Left renal pelvis (tissue), 4 donors: Measurements from ENCODE around the gene CTRL. TPM values are rescaled to one million over a fixed set of nuclear protein-coding genes. Genes with fewer than 3 reads are reported as not detected.
A peak's percentile ranks its signal among the peaks of the same experiment; 100 is the strongest.
"Not testable (repeated sequence)": the region's sequence is repeated elsewhere in the genome, so short reads cannot be mapped to it uniquely, and the experiment has no call there.

ENCODE experiments used
- DNase-seq, 4 donors: peaks; one replicate each; pipeline ENCODE4 v3.0.0-alpha.2; 2013; ENCODE audit warnings: low read depth in 4 of 4, low spot score in 3 of 4
- polyA plus RNA-seq, 4 donors: library from polyadenylated mRNA; unstranded; fragments of 120-200 nt; gene quantifications; one replicate each; pipeline ENCODE4 v1.2.1, GENCODE V29; 2013; ENCODE audit not compliant: insufficient read length in 4 of 4

The CTRL gene
- polyA plus RNA-seq, 4 donors = 2.4 to 9.4 (median 5.6) TPM

DNA sequence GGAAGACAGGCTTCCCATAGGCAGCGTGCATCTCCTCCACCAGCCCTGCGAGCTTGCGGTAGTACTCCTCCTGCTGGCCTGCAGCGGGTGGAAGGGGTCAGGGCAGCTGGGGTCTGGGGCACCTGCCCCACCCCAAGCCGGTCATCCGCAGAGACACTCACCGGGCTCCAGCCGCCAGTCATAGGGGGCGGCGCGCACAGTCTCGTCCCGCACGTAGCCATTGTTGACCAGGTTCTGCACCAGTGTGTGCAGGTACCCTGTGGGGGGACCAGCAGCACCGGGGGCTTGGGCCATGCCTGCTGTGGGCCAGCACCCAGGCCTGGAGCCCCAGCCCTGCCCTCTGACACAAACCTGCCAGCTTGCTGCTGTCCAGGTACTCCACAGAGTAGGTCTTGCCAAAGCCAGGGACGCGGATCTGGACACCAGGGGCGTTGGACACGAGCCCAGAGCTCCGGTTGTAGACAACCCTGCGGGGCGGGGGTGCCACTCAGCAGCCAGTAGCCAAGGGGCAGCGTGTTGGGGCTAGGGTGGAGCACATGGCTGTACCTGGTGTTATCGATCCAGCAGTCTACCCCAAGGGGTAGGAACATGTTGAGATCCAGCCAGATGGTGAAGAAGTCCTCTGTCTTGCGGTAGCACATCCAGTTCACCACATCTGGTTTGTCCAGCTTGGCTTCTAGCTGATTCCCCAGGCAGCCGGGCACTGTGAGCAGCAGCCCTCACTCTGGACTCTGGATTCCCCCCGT, 11.0 kb upstream of the CTRL start:
- DNase-seq = no peak

DNA sequence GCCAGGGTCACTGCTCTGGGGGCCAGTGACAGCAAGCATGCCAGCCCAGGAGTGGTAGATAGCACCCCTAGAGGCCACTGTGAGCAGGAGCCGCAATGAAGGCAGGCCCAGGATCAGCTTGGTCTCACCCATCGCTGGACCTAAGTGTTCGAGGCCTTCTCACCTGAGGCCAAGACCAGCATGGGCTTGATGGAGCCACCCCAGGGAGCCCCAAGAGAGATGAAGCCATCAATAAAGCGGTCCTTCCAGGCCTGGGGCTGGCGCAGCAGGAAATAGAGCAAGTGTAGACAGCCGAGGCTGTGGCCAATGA, 10.5 kb upstream of the CTRL start:
- no peak for DNase-seq

DNA sequence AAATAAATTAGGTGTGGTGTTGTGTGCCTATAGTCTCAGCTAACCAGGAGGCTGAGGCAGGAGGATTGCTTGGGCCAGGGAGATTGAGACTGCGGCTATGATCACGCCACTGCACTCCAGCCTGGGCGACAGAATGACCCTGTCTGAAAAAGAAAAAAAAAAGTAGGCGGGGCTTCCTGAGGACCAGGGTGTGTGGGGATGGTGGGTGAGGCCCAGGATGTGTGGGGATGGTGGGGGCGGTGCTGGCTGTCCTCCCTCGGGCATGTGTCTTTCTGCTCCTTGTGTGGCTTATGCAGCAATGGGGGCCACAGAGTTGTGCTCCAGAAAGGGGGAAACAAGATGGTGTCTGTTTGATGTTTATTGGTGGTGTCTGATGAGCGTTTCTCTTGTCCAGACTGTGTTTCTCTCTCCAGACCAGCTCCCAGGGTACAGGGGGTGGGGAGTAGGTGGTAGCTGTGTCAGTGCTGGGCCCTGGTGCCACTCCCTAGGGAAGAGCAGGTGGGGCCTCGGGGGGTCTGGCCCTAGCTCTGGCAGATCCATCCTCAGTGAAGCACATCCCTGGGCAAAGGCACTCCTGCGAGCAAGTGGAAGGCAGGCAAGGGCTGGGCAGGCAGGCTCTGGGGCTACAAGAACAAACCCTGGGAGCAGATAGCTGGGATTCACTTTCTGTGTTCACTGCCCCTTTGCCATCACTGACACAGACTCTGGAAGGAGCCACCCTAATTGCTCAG, 10.0 kb upstream of the CTRL start:
- no peak for DNase-seq

DNA sequence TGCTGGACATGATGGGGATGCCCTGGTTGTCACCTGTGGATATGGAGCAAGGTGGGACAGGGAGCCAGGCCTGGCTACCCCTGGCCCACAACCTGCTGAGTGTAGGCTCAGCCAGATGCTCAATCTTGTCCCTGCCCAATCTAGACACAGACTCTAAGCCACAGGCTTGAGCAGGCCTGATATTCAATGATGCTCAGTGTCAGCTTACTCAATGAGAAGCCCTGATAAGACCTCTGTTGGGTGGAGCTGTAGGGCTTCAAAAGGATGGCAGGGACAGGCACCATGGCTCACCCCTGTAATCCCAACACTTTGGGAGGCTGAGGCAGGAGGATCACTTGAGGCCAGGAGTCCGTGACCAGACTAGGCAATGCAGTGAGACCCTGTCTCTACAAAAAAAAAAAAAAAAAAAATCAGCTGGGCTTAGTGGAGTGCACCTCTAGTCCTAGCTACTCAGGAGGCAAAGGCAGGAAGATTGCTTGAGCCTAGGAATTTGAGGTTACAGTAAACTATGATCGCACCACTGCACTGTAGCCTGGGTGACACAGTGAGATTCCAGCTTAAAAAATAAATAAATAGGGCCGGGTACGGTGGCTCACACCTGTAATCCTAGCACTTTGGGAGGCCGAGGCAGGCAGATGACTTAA, 8.9 kb upstream of the CTRL start:
- DNase-seq = no peak

- DNase-seq = no peak
Observed at GRCh38 chr16:67939507-67940445, 8.1 kb upstream of the CTRL start.

DNA sequence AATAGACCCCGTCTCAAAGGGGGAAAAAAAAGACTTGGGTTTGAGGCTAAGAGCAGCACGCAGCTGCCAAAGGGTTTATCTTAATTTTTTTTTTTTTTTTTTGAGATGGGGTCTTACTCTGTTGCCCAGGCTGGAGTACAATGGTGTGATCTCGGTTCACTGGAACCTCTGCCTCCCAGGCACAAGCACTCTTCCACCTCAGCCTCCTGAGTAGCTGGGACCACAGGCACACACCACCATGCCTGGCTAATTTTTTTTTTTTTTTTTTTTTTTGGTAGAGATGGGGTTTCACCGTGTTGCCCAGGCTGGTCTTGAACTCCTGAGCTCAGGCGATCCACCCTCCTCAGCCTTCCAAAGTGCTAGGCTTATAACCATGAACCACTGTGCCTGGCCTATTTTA, 6.1 kb upstream of the CTRL start:
- DNase-seq = not testable (repeated sequence)

DNA sequence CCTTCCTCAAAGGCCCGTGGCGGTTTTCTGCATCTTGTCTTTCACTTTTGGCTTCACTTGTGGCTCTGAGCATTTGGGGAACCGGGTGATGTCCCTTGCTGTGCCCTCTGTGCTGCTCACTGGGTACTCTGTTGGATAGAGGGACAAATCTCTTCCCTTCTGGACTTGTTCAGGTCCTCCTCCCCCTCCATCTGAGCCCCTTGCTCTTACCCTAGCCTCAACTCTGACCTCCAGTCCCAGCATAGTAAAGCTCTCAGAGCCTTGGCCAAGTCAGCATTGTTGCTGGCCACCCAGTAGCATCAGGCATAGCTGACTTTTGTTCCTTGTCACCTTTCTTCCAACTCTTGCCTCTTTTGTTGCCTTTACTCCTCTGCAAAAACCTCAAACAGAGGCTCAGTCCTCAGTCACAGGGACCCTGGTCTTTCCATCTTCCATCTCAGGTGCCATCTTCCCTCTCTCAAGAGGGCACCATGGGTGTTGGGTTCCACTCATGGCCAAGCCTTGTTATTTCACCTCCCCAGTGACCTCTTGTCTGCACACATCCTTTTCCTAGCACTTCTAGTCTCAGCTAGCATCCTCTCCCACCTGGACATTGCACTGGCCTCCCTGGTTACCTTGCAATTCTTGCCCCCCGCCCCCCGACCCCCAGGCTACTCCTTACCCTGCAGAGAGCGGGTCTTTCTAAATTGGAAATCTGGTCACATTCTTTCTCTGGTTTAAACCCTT, 5.4 kb upstream of the CTRL start:
- peak in 1 of 4 donors; percentile 20 for DNase-seq

DNA sequence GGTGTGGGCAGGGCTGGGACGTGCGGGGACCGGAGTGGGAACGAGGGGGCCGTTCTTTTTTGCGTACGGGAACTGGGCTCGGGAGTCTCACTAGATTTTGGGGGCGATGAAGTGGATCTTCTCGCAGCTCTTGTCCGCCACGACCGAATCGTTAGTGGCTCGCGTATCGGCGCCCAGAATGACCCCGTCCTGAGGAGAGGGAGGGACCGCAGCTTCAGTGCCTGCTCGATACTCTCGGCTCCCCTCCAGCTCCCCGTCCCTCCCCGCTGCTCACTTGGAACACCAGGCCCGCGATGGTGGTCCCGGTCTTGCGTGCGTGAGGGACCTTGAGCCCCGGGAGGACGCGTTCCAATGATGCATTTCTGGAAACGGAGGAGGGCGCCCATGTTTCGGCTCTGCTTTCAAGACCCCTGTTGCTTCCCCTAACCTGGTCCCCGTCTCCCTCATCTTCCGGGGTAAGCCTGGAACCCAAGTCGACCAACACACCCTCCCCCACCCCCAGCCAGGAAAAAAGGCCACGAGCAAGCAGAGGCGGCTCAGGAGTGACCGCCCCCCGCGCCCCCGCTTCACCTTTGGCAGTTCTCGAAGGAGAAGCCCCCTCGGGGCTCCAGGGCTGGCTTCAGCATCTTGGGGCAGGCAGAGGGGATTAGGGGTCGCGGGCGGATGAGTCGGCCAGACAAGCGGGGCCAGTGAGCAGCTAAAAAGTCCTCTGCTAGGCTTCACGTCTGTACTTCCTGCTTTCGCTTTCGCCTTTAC, 4.6 kb upstream of the CTRL start, which contains the start of gene PSMB10:
Gene PSMB10, minus strand, starts transcription at position 727 of the 756 bp plus-strand sequence. Its CDS starts 101 bp downstream, at position 626.
- peak; percentile 18 to 37 (median 24) for DNase-seq

GRCh38 chr16:67935402-67936123, 3.9 kb upstream of the CTRL start:
- peak; percentile 84 to 93 (median 92) for DNase-seq

DNA sequence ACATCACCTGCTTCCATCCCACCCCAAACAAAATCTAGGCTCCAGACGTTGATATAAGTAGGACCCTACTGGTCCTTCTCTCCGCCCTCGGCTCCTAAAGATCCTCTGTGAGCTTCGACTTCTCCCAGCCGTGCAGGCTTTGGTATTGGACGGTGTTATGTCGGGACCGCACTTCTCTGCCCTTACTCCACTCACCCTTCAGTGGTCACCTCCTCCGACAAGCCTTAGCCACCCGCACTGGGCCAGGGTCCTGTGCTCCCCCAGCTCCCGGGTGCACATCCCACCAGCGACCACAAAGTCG, 3.4 kb upstream of the CTRL start:
- no peak for DNase-seq

DNA sequence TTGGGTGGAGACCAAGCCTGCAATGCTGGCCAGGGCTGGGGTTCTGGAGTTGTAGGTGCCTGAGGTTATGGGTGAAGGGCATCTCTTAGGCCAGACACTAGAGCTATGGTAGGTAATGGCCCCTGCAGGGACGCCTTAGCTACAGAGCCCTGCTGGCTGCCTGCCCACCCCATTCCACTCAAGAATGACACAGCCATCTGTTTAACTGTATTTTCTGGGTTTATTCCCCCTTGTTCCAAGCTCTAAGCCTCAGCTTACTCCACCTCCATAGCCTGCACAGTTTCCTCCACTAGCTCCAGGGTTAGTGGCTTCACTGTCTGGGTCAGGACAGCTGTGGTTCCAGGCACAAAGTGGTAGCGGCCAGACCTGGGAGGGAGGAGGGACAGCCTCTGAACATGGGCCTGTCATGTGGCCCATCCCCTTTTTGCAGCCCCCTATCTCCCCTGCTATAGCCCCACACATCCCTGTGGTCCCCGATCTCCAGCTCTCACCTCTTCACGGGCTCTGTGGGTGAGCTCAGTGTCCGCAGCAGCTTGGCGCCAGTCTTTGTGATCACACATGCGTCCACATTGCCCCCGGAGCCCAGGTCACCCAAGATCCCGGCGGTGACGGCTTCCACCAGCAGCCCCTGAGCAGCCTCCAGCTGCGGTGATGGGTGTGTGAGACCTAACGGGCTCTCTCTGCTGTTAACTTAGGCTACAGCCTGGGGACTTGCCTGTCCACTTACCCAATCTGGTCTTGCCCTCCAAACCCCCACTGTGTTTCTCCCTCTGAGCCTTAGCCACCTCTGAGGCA, 2.8 kb upstream of the CTRL start:
- DNase-seq = no peak

DNA sequence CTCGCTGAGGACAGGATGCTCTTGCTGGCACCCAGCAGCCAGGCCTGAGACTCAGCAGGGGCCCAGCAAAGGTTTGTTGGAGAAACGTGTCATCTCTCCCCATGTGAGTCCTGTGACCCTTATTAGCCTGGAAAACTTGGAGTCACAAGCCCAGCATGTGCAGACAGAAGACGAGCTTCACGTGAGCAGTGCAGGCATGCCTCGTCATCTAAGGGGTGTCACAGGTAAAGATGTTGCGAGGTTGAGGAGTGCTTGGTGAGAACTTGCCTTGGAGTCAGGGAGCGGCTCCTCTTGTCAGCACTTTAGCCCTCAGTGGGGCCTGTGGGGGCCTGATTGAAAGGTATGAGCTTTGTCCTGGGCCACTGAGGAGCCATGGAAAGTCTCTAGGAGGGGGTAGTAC, 2.1 kb upstream of the CTRL start:
- DNase-seq = no peak

DNA sequence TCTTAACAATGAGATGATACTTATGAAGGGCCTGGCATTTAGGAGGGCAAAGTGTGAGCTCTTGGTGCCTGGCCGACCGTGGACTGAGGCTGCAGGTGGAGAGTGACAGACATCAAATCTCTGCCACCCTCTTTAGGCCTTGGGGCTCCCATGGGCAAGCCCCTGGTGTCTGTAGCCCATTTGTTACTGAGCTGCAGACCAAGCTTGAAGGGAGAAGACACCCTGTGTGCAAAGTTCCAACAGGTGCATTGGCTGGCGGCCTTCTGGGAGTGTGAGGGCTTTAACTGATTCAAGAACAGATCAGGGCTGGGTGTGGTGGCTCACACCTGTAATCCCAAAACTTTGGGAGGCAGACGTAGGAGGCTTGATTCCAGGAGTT, 789 bp upstream of the CTRL start:
- DNase-seq = no peak

GRCh38 chr16:67930678-67931211, 917 bp downstream of the CTRL start:
- no peak for DNase-seq

- DNase-seq = no peak
Observed at GRCh38 chr16:67930191-67930590, 1.5 kb downstream of the CTRL start.

- peak in 2 of 4 donors; percentile 39 for DNase-seq
Observed at GRCh38 chr16:67928561-67929364, 2.9 kb downstream of the CTRL start.

- no peak for DNase-seq
Observed at GRCh38 chr16:67928147-67928546, 3.5 kb downstream of the CTRL start.
